HepG2 (cell line): Measurements from ENCODE around the gene KLHDC4.

ENCODE experiments used
- ARNT ChIP-seq: fragments of 450-650 bp; IDR thresholded peaks from 2 replicates; pipeline ENCODE4 v1.6.1; 2017
- CEBPB ChIP-seq: IDR thresholded peaks from 2 replicates; pipeline ENCODE4 v1.6.1; 2011; ENCODE audit warnings: low read depth, low read length, improper control_type of control experiment, borderline replicate concordance
- POLR2A ChIP-seq, 2 experiments: IDR thresholded peaks; 2 replicates each; pipeline ENCODE4 v1.6.1; 2011; ENCODE audit warnings: low read depth in 2 of 2, low read length in 2 of 2, mild to moderate bottlenecking in 1 of 2, moderate library complexity in 1 of 2; ENCODE audit not compliant: insufficient read depth in 1 of 2
- SETDB1 ChIP-seq: sonication (generic); formaldehyde crosslinking; IDR thresholded peaks from 2 replicates; pipeline ENCODE4 v1.5.1; 2020; ENCODE audit warnings: missing genetic modification reagents, mild to moderate bottlenecking, borderline replicate concordance
- SKI ChIP-seq: fragments of 450-650 bp; IDR thresholded peaks from one replicate; pipeline ENCODE4 v1.6.1; 2018; ENCODE audit warnings: mild to moderate bottlenecking; ENCODE audit not compliant: partially characterized antibody
- SP4 ChIP-seq: sonication (generic); formaldehyde crosslinking; IDR thresholded peaks from 2 replicates; pipeline ENCODE4 v1.8.1; 2023; ENCODE audit warnings: mild to moderate bottlenecking, missing genetic modification reagents
- ZBTB26 ChIP-seq: IDR thresholded peaks from 2 replicates; pipeline ENCODE4 v1.6.1; 2016; ENCODE audit warnings: missing compliant biosample characterization, missing genetic modification reagents, borderline replicate concordance
- ZNF138 ChIP-seq: sonication (generic); formaldehyde crosslinking; IDR thresholded peaks from 2 replicates; pipeline ENCODE4 v1.5.0; 2020; ENCODE audit warnings: mild to moderate bottlenecking, low read depth, missing genetic modification reagents
- ZNF274 ChIP-seq: sonication (generic); formaldehyde crosslinking; IDR thresholded peaks from 2 replicates; pipeline ENCODE4 v1.5.1; 2020; ENCODE audit warnings: mild to moderate bottlenecking, missing genetic modification reagents
- ZNF530 ChIP-seq: sonication (generic); formaldehyde crosslinking; IDR thresholded peaks from 2 replicates; pipeline ENCODE4 v1.5.0; 2020; ENCODE audit warnings: low read depth, mild to moderate bottlenecking, missing genetic modification reagents
- ZSCAN25 ChIP-seq: sonication (generic); formaldehyde crosslinking; IDR thresholded peaks from 2 replicates; pipeline ENCODE4 v1.8.0; 2022; ENCODE audit warnings: mild to moderate bottlenecking, missing genetic modification reagents

DNA sequence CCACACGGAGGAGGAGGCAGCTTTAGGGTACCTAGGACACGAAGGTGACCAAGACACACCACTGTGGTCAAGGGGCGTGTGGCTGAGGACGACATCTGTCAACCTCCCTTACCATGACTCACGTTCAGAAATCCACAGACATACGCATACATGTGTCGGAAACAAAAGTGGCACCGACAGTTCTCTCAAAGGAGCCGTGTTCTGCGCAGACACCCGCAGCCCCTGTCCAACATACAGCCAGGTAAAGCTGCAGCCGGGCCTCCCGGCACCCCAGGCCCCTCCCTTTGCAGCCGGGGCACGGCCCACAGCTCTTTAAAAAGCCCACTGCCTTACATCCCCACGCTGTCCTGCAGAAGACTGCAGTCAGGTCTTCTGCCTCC lies 40.5 kb upstream of the KLHDC4 start:
- TF ChIP-seq SKI = no peak
- no peak for TF ChIP-seq SETDB1 (CRISPR knock-in tag)
- TF ChIP-seq ARNT = no peak
- no peak for TF ChIP-seq SP4 (CRISPR knock-in tag)
- no peak for TF ChIP-seq ZNF530 (CRISPR knock-in tag)
- TF ChIP-seq ZBTB26 (CRISPR knock-in tag) = no peak
- no peak for TF ChIP-seq POLR2A (IDR thresholded peaks at IDR 0.05; ENCODE audit: insufficient read depth in 1 of 2, low read depth in 2 of 2, low read length in 2 of 2)
- no peak for TF ChIP-seq ZSCAN25 (CRISPR knock-in tag)
- TF ChIP-seq CEBPB = no peak
- no peak for TF ChIP-seq ZNF274 (CRISPR knock-in tag)
- TF ChIP-seq ZNF138 = no peak
